Thoracic aorta (tissue), 2 donors: ENCODE results near the gene EML6. TPM values are rescaled to one million over a fixed set of nuclear protein-coding genes. Genes with fewer than 3 reads are reported as not detected.

ENCODE experiments used
- ATAC-seq: fragments of 150-250 bp; one replicate; pipeline ENCODE4 v1.8.0; 2017; ENCODE audit warnings: low read depth; ENCODE audit not compliant: insufficient number of reproducible peaks, low FRiP score
- DNase-seq: peaks from one replicate; pipeline ENCODE4 v3.0.0-alpha.2; 2020; ENCODE audit warnings: low spot score
- H3K27ac ChIP-seq, 2 donors: fragments of 200-600 bp; sonication (generic); 1 replicate in 1 of 2; 2 replicates in 1 of 2; pipeline ENCODE4 v1.5.1; 2016; ENCODE audit warnings: mild to moderate bottlenecking in 2 of 2, moderate library complexity in 2 of 2
- H3K27me3 ChIP-seq: fragments of 200-600 bp; sonication (generic); replicated peaks from 2 replicates; pipeline ENCODE4 v1.6.0; 2016; ENCODE audit warnings: mild to moderate bottlenecking; ENCODE audit not compliant: insufficient read depth
- H3K36me3 ChIP-seq: fragments of 200-600 bp; sonication (generic); one replicate; pipeline ENCODE4 v1.5.1; 2016
- H3K4me1 ChIP-seq, 2 donors: fragments of 200-600 bp; sonication (generic); 1 replicate in 1 of 2; 2 replicates in 1 of 2; pipeline versions ENCODE4 v1.5.1 to v1.6.0; 2016; ENCODE audit warnings: low read depth in 2 of 2, mild to moderate bottlenecking in 1 of 2; ENCODE audit not compliant: control insufficient read depth in 1 of 2
- H3K4me3 ChIP-seq: fragments of 200-600 bp; sonication (generic); 2 replicates; pipeline ENCODE4 v1.5.1; 2016; ENCODE audit warnings: mild to moderate bottlenecking
- H3K9me3 ChIP-seq: fragments of 200-600 bp; sonication (generic); 2 replicates; pipeline ENCODE4 v1.5.1; 2016
- total RNA-seq, 2 donors: library from RNA; depleted of rRNA; stranded (reverse); fragments of >200 nt; gene quantifications; one replicate each; pipeline versions ENCODE4 v1.1.0 to v1.2.3, GENCODE V29; 2016
- TF ChIP-seq, protein P1 (sequence below): fragments of 200-600 bp; sonication (generic); IDR thresholded peaks from one replicate; pipeline ENCODE4 v1.5.1; 2019; ENCODE audit warnings: antibody characterized with exemption

EML6 gene
- total RNA-seq, 2 donors from 2014 or later, result 0.81 to 0.92 TPM

DNA sequence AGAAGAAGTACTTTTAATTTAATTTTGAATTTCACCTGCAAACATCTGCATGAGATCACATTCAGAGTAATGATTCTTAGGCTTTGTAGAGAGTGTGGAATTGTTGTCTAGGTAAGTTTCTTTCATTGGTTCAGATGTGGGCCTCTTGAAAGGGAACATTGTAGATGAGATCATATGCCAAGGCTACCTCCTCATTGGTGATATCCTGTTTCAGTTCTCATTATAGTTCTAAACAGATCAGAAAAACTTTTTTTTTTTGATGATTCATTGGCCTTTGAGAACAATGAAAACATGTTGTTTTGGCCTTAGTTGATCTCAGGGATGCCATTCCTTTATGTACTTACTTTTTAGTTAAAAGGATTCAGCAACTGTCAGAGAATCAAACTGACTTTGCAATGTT is 44.5 kb downstream of the EML6 start:
- Histone ChIP-seq H3K9me3 (no peaks in the 10 kb centered on the region), H3K4me1 (no peaks in the 10 kb centered on the region), H3K36me3 (no peaks in the 10 kb centered on the region), H3K27me3 (peaks cover 4% of the 10 kb centered on the region), H3K27ac (no peak overlapping the region), H3K4me3 (no peak overlapping the region)
- DNase-seq, result no peak
- ATAC-seq, result no peak
- TF ChIP-seq, protein P1, sequence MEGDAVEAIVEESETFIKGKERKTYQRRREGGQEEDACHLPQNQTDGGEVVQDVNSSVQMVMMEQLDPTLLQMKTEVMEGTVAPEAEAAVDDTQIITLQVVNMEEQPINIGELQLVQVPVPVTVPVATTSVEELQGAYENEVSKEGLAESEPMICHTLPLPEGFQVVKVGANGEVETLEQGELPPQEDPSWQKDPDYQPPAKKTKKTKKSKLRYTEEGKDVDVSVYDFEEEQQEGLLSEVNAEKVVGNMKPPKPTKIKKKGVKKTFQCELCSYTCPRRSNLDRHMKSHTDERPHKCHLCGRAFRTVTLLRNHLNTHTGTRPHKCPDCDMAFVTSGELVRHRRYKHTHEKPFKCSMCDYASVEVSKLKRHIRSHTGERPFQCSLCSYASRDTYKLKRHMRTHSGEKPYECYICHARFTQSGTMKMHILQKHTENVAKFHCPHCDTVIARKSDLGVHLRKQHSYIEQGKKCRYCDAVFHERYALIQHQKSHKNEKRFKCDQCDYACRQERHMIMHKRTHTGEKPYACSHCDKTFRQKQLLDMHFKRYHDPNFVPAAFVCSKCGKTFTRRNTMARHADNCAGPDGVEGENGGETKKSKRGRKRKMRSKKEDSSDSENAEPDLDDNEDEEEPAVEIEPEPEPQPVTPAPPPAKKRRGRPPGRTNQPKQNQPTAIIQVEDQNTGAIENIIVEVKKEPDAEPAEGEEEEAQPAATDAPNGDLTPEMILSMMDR, result no peak

DNA sequence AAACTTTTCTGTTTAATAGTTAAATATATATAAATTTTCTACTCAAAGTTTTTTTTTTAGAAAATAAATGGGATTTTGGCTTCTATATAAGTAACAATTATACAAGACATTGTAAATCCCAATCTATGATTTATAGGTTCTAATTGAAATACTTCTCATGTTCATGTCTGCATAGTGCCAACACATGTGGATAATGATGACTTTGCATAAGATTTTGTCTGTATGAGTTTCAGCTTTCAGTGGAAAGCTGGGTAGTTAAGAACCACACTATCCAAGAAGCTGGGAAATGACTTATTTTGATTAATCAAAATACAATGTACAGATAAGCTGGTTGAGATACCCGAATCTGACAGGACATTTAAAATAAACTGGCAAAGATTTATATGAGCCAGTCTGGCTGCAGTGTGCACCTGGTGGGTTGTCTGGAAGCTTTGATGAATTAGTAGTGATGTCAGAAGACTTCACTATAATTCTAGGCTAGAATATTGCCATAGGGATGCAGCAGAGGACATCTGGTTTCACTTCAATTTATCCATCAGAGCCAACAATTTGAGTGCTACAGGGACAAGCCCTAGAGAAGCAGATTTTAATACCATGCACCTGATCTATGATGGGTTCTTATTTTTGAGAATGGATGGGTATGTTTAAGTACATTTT is 45.4 kb downstream of the EML6 start:
- TF ChIP-seq, protein P1, result no peak
- H3K4me3 ChIP-seq, result no peak overlapping the region
- H3K27me3 ChIP-seq, result peaks cover 4% of the 10 kb centered on the region
- no peak for ATAC-seq
- H3K9me3 ChIP-seq, result no peaks in the 10 kb centered on the region
- no peaks in the 10 kb centered on the region for H3K4me1 ChIP-seq
- no peak overlapping the region for H3K27ac ChIP-seq
- H3K36me3 ChIP-seq, result no peaks in the 10 kb centered on the region
- no peak for DNase-seq

DNA sequence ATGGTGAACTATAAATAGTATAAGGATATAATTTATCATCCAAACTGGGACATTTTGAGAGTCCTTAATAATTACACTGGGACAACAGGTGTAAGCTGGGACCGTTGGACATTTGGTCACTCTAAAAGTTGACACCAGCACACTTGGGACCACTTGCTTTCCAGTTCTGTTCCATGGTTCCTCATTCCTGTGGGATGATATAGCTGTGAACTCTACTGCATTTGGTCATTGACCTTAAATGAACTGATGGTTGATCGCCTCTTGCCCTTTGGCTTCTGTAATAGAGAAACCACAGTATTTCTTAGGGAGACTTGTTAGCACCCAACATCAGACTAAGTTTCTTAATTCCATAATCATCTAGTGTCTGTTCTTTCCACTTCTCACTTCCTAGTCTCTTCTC is 46.7 kb downstream of the EML6 start:
- DNase-seq (no peak), ATAC-seq (no peak)
- Histone ChIP-seq H3K4me3 (no peak overlapping the region), H3K36me3 (no peaks in the 10 kb centered on the region), H3K4me1 (no peaks in the 10 kb centered on the region), H3K27me3 (peaks cover 4% of the 10 kb centered on the region), H3K27ac (no peak overlapping the region), H3K9me3 (peaks cover 3% of the 10 kb centered on the region)
- TF ChIP-seq, protein P1, result no peak

DNA sequence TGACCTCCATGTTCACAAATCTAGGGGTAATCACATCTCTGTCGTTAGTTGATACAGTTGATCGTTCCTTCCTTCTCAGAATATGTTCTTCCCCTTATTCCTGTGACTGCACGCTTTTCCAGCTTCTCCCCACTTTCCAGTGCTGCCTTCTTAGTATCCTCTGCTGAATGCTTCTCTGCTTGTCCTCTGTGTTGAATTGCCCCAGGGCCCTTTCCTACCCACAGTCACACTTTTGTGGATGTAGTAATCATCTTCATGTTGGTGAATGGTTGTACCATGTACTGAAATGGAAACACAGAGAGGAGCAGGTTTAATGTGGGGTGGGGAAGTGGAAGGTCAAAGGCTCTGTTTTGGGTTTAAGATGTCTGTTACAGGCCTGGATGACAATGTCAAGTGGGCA is 47.2 kb downstream of the EML6 start:
- Histone ChIP-seq H3K4me3 (no peak overlapping the region), H3K9me3 (peaks cover 6% of the 10 kb centered on the region), H3K27me3 (peaks cover 4% of the 10 kb centered on the region), H3K27ac (no peak overlapping the region), H3K4me1 (no peaks in the 10 kb centered on the region), H3K36me3 (no peaks in the 10 kb centered on the region)
- no peak for ATAC-seq
- TF ChIP-seq, protein P1, result no peak
- DNase-seq, result no peak

DNA sequence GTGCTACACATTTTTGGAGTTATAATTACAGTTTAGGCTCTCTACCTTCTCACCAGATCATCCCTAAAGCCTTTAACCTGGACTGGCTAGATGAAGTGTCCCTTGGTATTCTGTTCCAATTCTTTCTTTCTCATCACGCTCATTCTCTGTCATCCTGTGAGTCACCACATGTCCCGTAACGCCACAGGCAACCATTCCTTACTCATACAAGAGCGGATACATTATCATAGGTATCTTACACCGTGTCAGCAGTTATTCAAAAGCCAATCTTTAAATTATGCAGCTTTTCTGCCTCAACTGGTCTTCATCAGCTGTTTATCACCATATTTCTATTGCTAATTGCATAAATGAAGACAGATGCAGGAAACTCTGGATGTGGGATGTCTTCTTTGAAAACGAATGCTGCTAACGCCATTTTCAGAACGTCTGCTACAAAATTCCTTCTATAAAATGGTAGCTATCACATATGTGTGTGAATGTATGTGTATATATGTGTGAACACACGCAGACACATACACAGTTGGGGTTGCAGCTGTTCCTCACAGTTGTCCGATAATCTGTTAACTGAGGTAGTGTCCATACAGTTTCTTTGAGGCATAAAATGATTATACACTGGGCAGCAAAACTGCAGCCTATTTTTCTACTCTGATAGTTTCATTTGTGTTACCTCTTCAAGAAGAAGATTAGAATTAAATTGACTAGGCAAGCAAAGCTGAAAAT is 47.9 kb downstream of the EML6 start:
- TF ChIP-seq, protein P1, result no peak
- DNase-seq, result no peak
- Histone ChIP-seq H3K4me3 (no peak overlapping the region), H3K27ac (no peak overlapping the region), H3K36me3 (no peaks in the 10 kb centered on the region), H3K27me3 (peaks cover 4% of the 10 kb centered on the region), H3K4me1 (no peaks in the 10 kb centered on the region), H3K9me3 (peaks cover 9% of the 10 kb centered on the region)
- ATAC-seq, result no peak
